Activated naive CD8-positive, alpha-beta T cell treated with anti-CD3 and anti-CD28 coated beads, Interleukin-2, amount 50 U/mL, for 24 hours (primary cell): ENCODE measurements around the gene RBKS.

Source experiments
- ATAC-seq: fragments of 150-1000 bp; cut with Tn5 transposase; one replicate; pipeline ENCODE4 v1.10.0; 2021
- DNase-seq: peaks from one replicate; pipeline ENCODE4 v3.0.0; 2021
- H3K27ac Mint-ChIP-seq: one replicate; pipeline ENCODE4 v1.8.0; 2021; ENCODE audit warnings: mild to moderate bottlenecking, mixed read lengths
- H3K27me3 Mint-ChIP-seq: one replicate; pipeline ENCODE4 v1.8.0; 2021; ENCODE audit warnings: mixed read lengths
- H3K36me3 Mint-ChIP-seq: one replicate; pipeline ENCODE4 v1.8.0; 2021; ENCODE audit warnings: low read depth, mixed read lengths
- H3K4me1 Mint-ChIP-seq: one replicate; pipeline ENCODE4 v1.8.0; 2021; ENCODE audit warnings: mixed read lengths
- H3K4me3 Mint-ChIP-seq: one replicate; pipeline ENCODE4 v1.8.0; 2021; ENCODE audit warnings: mild to moderate bottlenecking, moderate library complexity, mixed read lengths
- H3K9me3 Mint-ChIP-seq: one replicate; pipeline ENCODE4 v1.8.0; 2021; ENCODE audit warnings: mixed read lengths

Gene RBKS

DNA sequence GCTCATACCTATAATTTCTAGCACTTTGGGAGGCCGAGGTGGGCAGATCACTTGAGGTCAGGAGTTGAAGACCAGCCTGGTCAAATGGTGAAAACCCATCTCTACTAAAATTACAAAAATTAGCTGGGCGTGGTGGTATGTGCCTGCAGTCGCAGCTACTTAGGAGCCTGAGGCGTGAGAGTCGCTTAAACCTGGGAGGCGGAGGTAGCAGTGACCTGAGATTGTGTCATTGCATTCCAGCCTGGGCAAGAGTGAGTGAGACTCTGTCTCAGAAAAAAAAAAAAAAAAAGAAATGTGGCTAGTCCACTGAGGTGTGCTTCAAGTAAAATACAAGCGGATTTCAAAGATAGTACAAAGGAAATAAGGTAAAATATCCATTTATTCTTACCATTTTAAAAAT is 46.2 kb downstream of the RBKS start:
- DNase-seq (no peak), ATAC-seq (no peak)
- Mint-ChIP-seq H3K36me3 (no peaks in the 10 kb centered on the region), H3K27me3 (no peaks in the 10 kb centered on the region), H3K4me3 (no peak overlapping the region), H3K27ac (no peak overlapping the region), H3K4me1 (no peaks in the 10 kb centered on the region), H3K9me3 (no peaks in the 10 kb centered on the region)

DNA sequence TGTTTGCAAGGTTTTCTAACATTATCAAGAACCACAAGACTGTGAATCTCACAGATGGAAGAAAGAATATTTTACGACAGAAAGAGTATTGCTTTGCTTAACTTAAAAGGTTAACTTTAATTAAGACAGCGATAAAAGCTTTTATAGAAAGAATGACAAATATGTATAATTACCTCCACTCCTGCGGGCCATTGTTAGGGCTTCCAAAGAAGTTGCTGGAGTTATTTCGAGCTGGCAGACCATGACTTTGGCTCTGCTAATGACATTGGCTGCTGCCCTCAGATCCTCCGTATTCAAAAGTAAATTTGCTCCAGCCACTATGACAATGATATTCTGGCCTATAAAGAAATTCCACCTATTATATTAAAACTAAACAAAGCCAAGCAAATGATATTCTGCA is 47.3 kb downstream of the RBKS start:
- H3K4me1 Mint-ChIP-seq = no peaks in the 10 kb centered on the region
- no peaks in the 10 kb centered on the region for H3K9me3 Mint-ChIP-seq
- no peak overlapping the region for H3K27ac Mint-ChIP-seq
- H3K36me3 Mint-ChIP-seq = no peaks in the 10 kb centered on the region
- DNase-seq = no peak
- no peaks in the 10 kb centered on the region for H3K27me3 Mint-ChIP-seq
- no peak overlapping the region for H3K4me3 Mint-ChIP-seq
- ATAC-seq = no peak

DNA sequence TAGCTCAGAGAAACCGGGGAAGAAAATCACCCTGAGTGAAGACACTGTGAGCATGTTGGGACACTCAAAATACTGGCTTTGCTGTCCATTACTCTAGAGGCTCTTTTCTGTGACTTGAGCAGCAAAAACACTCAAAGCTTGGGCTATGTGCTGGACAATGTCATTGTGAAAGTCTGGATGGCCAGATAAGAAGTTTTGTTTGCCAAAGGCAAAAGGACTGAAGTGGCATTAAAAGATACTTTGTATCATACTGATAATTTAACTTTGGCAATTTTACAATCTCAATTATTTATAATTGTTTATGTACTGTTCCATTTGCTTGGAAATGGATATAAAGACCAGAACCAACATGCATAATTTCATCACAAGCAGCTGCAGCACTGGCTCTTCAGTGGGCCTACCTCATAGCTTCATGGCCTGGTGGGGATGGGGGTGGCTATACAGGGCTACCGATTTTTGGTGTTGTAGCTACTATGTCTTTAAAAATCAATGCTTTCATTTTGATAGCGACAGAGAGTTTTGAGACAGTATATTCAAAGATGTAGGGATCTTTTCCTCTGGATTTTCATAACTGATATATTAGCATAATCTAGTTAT is 51.1 kb downstream of the RBKS start:
- no peaks in the 10 kb centered on the region for H3K9me3 Mint-ChIP-seq
- H3K27me3 Mint-ChIP-seq = no peaks in the 10 kb centered on the region
- no peak overlapping the region for H3K4me3 Mint-ChIP-seq
- DNase-seq (no peak), ATAC-seq (no peak)
- no peaks in the 10 kb centered on the region for H3K4me1 Mint-ChIP-seq
- H3K27ac Mint-ChIP-seq = no peak overlapping the region
- no peaks in the 10 kb centered on the region for H3K36me3 Mint-ChIP-seq

DNA sequence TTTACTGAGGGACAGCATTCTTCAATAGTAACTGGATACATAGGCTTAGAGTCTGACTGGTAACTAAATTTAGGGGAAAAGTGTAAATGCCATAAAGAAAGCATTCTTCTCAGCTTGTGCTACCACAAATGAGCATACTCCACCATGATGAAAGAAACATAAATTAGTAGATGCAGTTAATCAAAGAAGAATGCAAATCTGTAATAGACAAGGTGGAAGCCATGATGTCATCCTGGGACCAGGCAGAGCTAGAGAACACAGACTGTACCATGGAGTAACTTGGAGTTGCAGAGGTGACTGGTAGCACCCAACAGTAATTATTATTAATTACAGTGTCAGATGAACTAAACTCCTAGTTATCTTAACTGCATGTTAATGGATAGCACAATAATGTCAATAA is 51.7 kb downstream of the RBKS start:
- Mint-ChIP-seq H3K36me3 (no peaks in the 10 kb centered on the region), H3K4me1 (no peaks in the 10 kb centered on the region), H3K27me3 (no peaks in the 10 kb centered on the region), H3K4me3 (no peak overlapping the region), H3K9me3 (no peaks in the 10 kb centered on the region), H3K27ac (no peak overlapping the region)
- ATAC-seq (no peak), DNase-seq (no peak)

DNA sequence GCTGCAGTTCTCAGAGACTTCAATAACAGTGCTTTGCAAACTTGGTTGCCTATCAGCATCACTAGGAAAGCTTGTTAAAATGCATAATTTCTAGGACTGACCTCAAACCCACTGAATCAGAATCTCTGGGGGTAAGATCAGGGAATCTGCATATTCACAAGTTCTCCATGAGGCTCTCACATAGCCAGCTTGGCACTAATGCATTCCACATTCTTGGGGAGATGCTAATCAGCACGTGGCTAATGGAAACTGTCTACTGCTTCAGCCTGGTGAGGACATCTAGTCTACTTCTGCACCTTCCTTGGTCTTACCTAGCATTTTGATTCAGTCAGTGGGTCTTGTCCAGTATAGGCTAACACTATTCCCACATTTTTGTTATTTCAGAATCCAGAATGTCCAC is 56.3 kb downstream of the RBKS start:
- H3K27me3 Mint-ChIP-seq = no peaks in the 10 kb centered on the region
- H3K36me3 Mint-ChIP-seq = peaks cover 5% of the 10 kb centered on the region
- DNase-seq = no peak
- no peak overlapping the region for H3K4me3 Mint-ChIP-seq
- no peak overlapping the region for H3K27ac Mint-ChIP-seq
- no peaks in the 10 kb centered on the region for H3K9me3 Mint-ChIP-seq
- peaks cover 3% of the 10 kb centered on the region for H3K4me1 Mint-ChIP-seq
- no peak for ATAC-seq

DNA sequence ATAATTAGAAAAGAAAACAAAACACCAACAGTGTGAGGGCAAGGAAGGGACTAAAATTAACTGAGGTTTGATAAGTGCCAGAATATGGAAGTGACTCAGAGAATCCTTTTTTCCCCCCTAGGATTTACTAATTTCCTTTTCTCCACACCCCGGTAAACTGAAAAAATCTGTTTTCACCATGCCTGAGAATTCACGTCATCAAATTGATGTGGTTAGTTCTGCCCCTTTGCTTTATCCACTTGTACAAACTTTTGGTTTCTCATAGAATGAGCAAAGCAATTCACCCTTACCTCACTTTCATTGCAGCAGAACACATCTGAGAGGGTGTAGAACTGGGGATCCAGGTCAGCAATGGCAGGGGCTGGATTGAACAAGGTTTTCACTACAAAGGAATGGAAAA is 57.8 kb downstream of the RBKS start:
- no peak for DNase-seq
- Mint-ChIP-seq H3K4me3 (no peak overlapping the region), H3K27ac (no peak overlapping the region)

DNA sequence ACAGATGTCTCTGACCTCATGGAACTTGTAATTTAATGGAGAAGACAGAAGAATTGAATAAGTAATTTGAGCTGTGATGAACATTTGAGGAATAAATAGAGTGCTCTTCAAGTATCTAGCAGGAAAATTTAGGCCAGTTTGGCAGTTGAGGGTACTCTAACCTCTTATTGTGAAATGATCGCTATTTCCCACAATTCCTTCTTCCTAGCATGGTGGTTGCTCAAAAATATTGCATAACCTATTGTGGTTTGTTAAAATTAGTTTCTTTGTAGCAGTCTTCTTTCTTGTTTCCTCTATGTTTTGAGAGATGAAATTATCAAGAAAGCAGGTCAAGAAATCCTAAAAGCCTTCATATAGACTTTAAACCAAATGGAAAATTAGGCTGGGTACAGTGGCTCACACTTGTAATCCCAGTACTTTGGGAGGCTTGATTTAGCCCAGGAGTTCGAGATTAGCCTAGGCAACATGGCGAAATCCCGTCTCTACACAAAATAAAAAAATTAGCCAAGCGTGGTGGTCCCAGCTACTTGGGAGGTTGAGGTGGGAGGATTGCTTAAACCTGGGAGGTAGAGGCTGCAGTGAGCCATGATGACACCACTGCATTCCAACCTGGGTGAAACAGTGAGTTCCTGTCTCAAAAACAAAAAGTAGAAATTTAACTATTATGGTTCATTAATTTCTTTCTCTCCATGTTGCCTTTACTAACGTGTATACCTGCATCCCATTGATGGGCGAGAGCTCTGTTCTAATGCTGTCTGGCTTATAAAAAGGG is 58.7 kb downstream of the RBKS start:
- no peaks in the 10 kb centered on the region for H3K27me3 Mint-ChIP-seq
- no peak for DNase-seq
- no peaks in the 10 kb centered on the region for H3K9me3 Mint-ChIP-seq
- H3K4me3 Mint-ChIP-seq = no peak overlapping the region
- H3K4me1 Mint-ChIP-seq = peaks cover 3% of the 10 kb centered on the region
- H3K27ac Mint-ChIP-seq = no peak overlapping the region
- H3K36me3 Mint-ChIP-seq = peaks cover 5% of the 10 kb centered on the region
- ATAC-seq = no peak

More for the DNA sequence above, 57.8 kb downstream of the RBKS start:
- no peak for ATAC-seq
- Mint-ChIP-seq H3K36me3 (peaks cover 5% of the 10 kb centered on the region), H3K27me3 (no peaks in the 10 kb centered on the region), H3K4me1 (peaks cover 3% of the 10 kb centered on the region), H3K9me3 (no peaks in the 10 kb centered on the region)

DNA sequence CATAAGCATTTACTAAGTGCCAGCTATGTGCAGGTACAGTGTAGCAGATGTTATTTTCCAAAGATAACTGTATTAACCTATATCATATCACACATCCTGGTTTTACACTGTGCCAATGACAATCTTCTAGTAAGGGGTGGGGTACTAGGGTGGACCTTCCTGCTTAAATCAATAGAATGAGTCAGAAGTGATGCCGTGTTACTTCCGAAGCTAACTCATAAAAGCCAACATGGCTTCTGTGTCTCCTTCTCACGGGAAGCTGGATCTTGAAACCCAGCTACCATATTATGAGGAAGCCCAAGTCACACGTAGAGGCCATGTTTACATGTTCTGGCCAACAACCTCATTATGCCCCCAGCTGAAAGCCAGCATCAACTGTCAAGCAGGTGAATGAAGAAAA is 59.5 kb downstream of the RBKS start:
- peaks cover 5% of the 10 kb centered on the region for H3K36me3 Mint-ChIP-seq
- no peak overlapping the region for H3K4me3 Mint-ChIP-seq
- DNase-seq (no peak), ATAC-seq (no peak)
- no peaks in the 10 kb centered on the region for H3K9me3 Mint-ChIP-seq
- no peaks in the 10 kb centered on the region for H3K27me3 Mint-ChIP-seq
- H3K4me1 Mint-ChIP-seq = peaks cover 3% of the 10 kb centered on the region
- H3K27ac Mint-ChIP-seq = no peak overlapping the region

DNA sequence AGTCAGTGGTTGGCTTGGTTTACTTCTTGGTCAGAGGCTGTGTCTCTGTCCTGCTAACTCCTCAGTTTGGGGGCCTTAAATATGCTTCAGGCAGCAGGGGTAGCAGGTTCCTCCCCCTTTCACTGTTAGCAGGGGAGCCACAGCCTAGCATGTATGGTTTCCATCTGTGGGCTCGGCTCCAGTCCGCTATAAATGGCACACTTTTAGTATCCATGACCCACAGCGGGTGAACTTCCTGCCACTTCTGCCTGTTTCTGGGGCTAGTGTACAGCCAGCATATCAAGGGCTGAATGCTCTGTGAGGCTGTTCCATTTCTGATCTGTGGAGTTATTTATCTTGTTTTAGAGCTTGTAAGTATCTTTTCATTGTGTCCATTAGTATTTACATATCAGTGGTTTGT is 60.4 kb downstream of the RBKS start:
- Mint-ChIP-seq H3K36me3 (peaks cover 7% of the 10 kb centered on the region), H3K4me1 (peaks cover 3% of the 10 kb centered on the region), H3K9me3 (peaks cover 4% of the 10 kb centered on the region), H3K27me3 (no peaks in the 10 kb centered on the region), H3K4me3 (no peak overlapping the region), H3K27ac (no peak overlapping the region)
- ATAC-seq (no peak), DNase-seq (no peak)

DNA sequence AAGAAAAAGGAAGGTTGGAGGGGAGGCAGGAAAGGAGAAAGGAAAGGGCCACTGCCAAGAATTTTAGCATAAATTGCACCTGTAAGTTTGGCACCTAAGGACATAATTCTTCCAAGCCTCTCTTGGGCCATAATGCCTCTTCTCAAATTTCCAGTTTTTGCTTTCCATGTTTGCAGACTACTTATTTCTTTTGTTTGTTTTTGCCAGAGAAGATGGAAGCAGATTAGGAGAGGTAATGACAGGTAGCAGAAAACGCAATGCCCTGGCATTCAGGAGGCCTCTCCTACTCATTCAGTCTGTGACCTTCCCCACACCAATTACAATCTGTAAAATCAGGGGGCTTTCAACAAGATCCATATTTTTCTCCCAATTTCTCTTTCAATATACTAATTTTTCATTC is 61.9 kb downstream of the RBKS start:
- DNase-seq = no peak
- H3K4me3 Mint-ChIP-seq = no peak overlapping the region
- H3K27ac Mint-ChIP-seq = no peak overlapping the region
- H3K4me1 Mint-ChIP-seq = peaks cover 3% of the 10 kb centered on the region
- H3K27me3 Mint-ChIP-seq = no peaks in the 10 kb centered on the region
- peaks cover 14% of the 10 kb centered on the region for H3K9me3 Mint-ChIP-seq
- no peak for ATAC-seq
- peaks cover 14% of the 10 kb centered on the region for H3K36me3 Mint-ChIP-seq

DNA sequence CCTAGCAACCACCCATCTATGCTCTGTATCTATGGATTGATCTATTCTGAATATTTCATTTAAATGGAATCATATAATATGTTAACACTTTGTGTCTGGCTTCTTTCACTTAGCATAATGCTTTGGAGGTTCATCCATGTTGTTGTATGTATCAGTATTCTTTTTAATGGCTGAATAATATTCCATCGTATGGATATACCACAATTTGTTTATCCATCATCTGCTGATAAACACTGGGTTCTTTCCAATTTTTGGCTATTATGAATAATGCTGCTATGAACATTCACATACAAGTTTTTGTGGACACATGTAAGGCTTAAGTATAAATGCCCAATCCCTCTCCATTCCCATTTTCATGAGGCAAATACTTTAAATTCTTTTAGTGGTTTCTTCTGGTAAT is 65.8 kb downstream of the RBKS start:
- no peak overlapping the region for H3K4me3 Mint-ChIP-seq
- ATAC-seq (no peak), DNase-seq (no peak)
- H3K9me3 Mint-ChIP-seq = peaks cover 14% of the 10 kb centered on the region
- no peaks in the 10 kb centered on the region for H3K4me1 Mint-ChIP-seq
- peaks cover 8% of the 10 kb centered on the region for H3K36me3 Mint-ChIP-seq
- H3K27me3 Mint-ChIP-seq = no peaks in the 10 kb centered on the region
- no peak overlapping the region for H3K27ac Mint-ChIP-seq

DNA sequence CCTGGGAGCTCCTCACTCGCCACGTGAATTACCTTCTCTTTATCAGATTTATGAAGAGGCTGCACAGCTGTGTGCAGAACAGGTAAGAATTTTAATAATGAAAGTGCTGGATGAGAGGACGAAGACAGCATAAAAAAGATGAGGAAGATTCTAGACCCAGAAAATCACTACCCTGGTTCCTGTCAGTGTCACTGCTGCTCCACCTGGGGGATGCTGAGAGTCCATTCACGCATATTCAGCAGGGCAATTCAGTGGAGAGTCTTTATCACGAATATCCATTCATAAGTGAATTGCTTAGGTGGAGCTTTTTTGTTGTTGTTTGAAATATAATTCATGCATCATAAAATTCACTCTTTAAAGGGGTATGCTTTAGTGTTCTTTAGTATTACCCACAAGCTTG is 66.6 kb downstream of the RBKS start:
- Mint-ChIP-seq H3K27ac (no peak overlapping the region), H3K4me3 (no peak overlapping the region), H3K27me3 (no peaks in the 10 kb centered on the region), H3K36me3 (peaks cover 8% of the 10 kb centered on the region), H3K9me3 (peaks cover 14% of the 10 kb centered on the region), H3K4me1 (no peaks in the 10 kb centered on the region)
- ATAC-seq = no peak
- DNase-seq = no peak

DNA sequence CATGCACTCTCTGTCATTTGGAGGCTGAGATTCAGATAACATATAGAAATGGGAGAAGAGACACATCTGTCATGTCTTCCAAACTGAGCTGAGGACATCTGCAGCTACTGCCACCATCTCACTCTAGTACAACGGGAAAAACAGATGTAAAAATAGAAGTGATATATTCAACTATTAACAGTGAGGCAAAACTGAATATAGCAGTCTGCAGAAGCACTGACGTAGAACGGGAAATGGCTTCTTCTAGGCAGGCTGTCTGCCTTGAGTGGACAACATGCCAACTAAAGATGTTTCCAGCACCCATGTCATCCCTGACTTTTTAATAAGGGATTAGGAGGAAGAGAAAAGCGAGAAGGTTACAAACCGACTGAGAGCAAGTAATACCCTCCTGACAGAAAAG is 67.1 kb downstream of the RBKS start:
- H3K9me3 Mint-ChIP-seq = peaks cover 14% of the 10 kb centered on the region
- DNase-seq (no peak), ATAC-seq (no peak)
- no peaks in the 10 kb centered on the region for H3K27me3 Mint-ChIP-seq
- peaks cover 8% of the 10 kb centered on the region for H3K36me3 Mint-ChIP-seq
- H3K4me1 Mint-ChIP-seq = no peaks in the 10 kb centered on the region
- no peak overlapping the region for H3K27ac Mint-ChIP-seq
- H3K4me3 Mint-ChIP-seq = no peak overlapping the region

DNA sequence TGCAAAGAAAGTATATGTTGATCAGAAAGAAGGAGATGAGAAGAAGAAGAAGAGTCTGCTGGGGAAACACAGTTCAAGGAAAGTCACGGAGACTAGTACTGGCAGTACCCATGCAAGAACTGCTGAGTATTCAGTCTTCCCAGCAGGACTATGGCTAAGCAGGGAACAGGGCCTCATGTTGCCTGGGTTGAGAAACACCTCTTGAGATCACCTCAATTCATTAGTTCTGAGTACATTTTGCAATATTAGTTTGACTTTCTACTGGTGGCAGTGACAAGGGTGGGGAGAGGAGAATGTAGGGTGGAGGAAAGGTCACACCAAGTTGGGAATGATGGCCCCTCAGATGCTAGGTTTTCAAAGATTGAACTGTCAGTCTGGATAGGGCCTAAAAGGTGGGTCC is 68.1 kb downstream of the RBKS start:
- H3K4me3 Mint-ChIP-seq = no peak overlapping the region
- ATAC-seq (no peak), DNase-seq (no peak)
- no peaks in the 10 kb centered on the region for H3K4me1 Mint-ChIP-seq
- peaks cover 14% of the 10 kb centered on the region for H3K9me3 Mint-ChIP-seq
- H3K27me3 Mint-ChIP-seq = no peaks in the 10 kb centered on the region
- peaks cover 8% of the 10 kb centered on the region for H3K36me3 Mint-ChIP-seq
- no peak overlapping the region for H3K27ac Mint-ChIP-seq

DNA sequence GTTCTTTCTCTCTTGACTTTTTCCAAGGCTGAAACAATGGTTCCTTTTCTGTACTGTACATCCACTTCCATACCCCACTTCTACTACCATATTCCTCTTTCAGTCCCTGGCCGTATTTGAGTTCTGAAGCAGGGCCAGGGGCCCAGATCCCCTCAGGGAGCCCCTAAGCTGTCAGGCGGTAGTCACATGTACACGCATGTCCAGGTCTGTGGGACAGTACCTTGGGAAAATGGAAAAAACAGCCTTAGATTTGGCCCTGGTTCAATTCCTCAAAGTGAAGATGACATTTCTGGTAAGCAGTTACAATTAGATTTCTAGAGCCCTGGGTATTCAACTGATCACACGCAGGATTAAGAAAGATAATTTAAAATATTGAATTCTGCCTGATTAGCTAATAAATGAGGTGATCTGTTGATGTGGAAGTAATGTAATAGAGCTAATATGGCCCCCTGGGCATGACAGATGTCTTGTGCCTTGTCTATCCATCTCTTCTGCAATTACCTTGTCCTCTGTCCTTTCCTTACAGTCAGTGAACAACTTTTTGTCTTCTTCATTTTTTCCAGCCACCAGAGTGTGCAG is 74.2 kb downstream of the RBKS start:
- DNase-seq (no peak), ATAC-seq (no peak)
- Mint-ChIP-seq H3K36me3 (no peaks in the 10 kb centered on the region), H3K4me3 (no peak overlapping the region), H3K27me3 (no peaks in the 10 kb centered on the region), H3K27ac (no peak overlapping the region), H3K9me3 (no peaks in the 10 kb centered on the region), H3K4me1 (no peaks in the 10 kb centered on the region)
